Measurements from ENCODE around the gene SLC26A6. TPM values are rescaled to one million over a fixed set of nuclear protein-coding genes. Genes with fewer than 3 reads are reported as not detected.

Gene SLC26A6
- polyA plus RNA-seq, 4 donors: 14.3 to 74.0 (median 30.4) TPM

DNA sequence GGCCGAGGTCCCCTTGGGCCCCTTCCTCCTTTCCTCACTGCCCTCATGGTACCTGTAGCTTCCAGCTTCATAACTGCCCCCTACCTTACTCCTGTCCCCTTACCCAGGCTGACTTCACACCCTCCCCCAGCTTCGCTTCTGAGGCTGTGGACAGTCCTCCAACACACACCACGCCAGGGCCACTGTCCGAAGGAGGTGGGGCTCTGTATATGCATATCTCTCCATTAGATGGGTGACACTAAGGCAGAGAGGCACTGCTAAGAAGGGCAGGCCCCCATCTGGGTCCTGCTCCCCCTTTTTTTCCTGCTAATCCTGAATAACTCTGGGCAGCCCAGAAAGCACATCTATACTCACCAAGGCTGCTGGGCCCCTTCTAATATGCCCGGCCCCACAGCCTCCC lies 39.1 kb downstream of the SLC26A6 start:
- peaks cover 0 to 11% (median 6%) of the 10 kb centered on the region in 3 donors for H3K27me3 ChIP-seq (ENCODE audit: control insufficient read depth in 3 of 3, insufficient read depth in 3 of 3, low read length in 3 of 3)
- FAIRE-seq: no peak
- DNase-seq: no peak
- H3K9me3 ChIP-seq (ENCODE audit: control insufficient read depth in 2 of 2, insufficient read depth in 1 of 2, low read depth in 1 of 2, low read length in 1 of 2): no peaks in the 10 kb centered on the region
- peaks cover 5 to 68% (median 22%) of the 10 kb centered on the region in 3 donors for H3K36me3 ChIP-seq (ENCODE audit: control insufficient read depth in 3 of 3, insufficient read depth in 2 of 3, low read depth in 1 of 3, low read length in 3 of 3)
- no peak overlapping the region for H3K4me3 ChIP-seq (ENCODE audit: low read depth in 1 of 3, low read length in 3 of 3)
- H3K4me1 ChIP-seq (ENCODE audit: control insufficient read depth in 3 of 3, insufficient read depth in 2 of 3, low read depth in 1 of 3, low read length in 2 of 3): peaks cover 0 to 17% (median 0%) of the 10 kb centered on the region in 3 donors
- WGBS, 3 donors: 47 to 73% (median 68%) methylated on average over 5 of the region's 5 CpGs
- H3K27ac ChIP-seq (ENCODE audit: low read depth in 1 of 3, low read length in 2 of 3): peak overlapping the region in 2 of 3 donors; percentile 1 to 22

GRCh38 chr3:48595526-48596121 lies 39.6 kb downstream of the SLC26A6 start:
- DNase-seq: peak; percentile 32 to 90
- FAIRE-seq: no peak
- peak overlapping the region in 2 of 3 donors; percentile 1 to 17 for H3K27ac ChIP-seq (ENCODE audit: low read depth in 1 of 3, low read length in 2 of 3)
- no peaks in the 10 kb centered on the region for H3K9me3 ChIP-seq (ENCODE audit: control insufficient read depth in 2 of 2, insufficient read depth in 1 of 2, low read depth in 1 of 2, low read length in 1 of 2)
- H3K36me3 ChIP-seq (ENCODE audit: control insufficient read depth in 3 of 3, insufficient read depth in 2 of 3, low read depth in 1 of 3, low read length in 3 of 3): peaks cover 5 to 66% (median 17%) of the 10 kb centered on the region in 3 donors
- H3K4me1 ChIP-seq (ENCODE audit: control insufficient read depth in 3 of 3, insufficient read depth in 2 of 3, low read depth in 1 of 3, low read length in 2 of 3): peaks cover 0 to 17% (median 0%) of the 10 kb centered on the region in 3 donors
- H3K27me3 ChIP-seq (ENCODE audit: control insufficient read depth in 3 of 3, insufficient read depth in 3 of 3, low read length in 3 of 3): peaks cover 0 to 11% (median 6%) of the 10 kb centered on the region in 3 donors
- H3K4me3 ChIP-seq (ENCODE audit: low read depth in 1 of 3, low read length in 3 of 3): no peak overlapping the region
- 16 to 37% (median 28%) methylated on average over 10 of the region's 10 CpGs for WGBS, 3 donors

DNA sequence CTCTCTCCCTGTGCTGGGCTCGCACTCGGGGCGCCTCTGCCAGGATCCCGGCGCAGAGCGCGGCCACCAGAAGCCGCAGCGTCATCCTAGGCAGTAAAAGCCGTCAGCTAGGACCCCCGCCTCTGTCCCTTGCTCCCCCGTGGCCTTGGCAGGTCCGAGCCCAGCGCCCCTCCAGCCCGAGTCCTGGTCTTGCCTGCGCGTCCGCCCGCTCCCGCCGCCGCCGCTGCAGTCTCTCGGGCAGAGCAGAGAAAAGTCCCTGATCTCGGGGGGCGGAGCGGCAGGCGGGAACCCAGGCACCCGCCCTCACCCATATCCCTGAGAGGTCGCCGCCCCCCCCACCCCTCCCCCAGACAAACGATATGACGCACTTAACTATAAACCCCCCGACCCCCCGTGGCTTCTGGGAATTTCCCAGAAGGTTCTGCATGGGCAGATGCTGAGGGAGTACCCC lies 40.2 kb downstream of the SLC26A6 start, which contains the start of gene COL7A1:
Gene COL7A1 (minus strand): TSS at position 255 of the 451 bp plus-strand sequence. CDS start 170 bp downstream, at position 85.
- peaks cover 0 to 11% (median 6%) of the 10 kb centered on the region in 3 donors for H3K27me3 ChIP-seq (ENCODE audit: control insufficient read depth in 3 of 3, insufficient read depth in 3 of 3, low read length in 3 of 3)
- no peak for DNase-seq
- 0 to 5% (median 1%) methylated on average over 22 to 35 of the region's 35 CpGs for WGBS, 3 donors
- H3K27ac ChIP-seq (ENCODE audit: low read depth in 1 of 3, low read length in 2 of 3): peak within 1 kb of the TSS in 2 of 3 donors; percentile 22 to 65
- no peaks in the 10 kb centered on the region for H3K9me3 ChIP-seq (ENCODE audit: control insufficient read depth in 2 of 2, insufficient read depth in 1 of 2, low read depth in 1 of 2, low read length in 1 of 2)
- FAIRE-seq: no peak
- H3K4me1 ChIP-seq (ENCODE audit: control insufficient read depth in 3 of 3, insufficient read depth in 2 of 3, low read depth in 1 of 3, low read length in 2 of 3): peaks cover 0 to 17% (median 0%) of the 10 kb centered on the region in 3 donors
- H3K36me3 ChIP-seq (ENCODE audit: control insufficient read depth in 3 of 3, insufficient read depth in 2 of 3, low read depth in 1 of 3, low read length in 3 of 3): peaks cover 3 to 65% (median 13%) of the 10 kb centered on the region in 3 donors
- peak within 1 kb of the TSS in 1 of 3 donors; percentile 50 for H3K4me3 ChIP-seq (ENCODE audit: low read depth in 1 of 3, low read length in 3 of 3)

GRCh38 chr3:48594417-48595049 lies 40.7 kb downstream of the SLC26A6 start:
- H3K36me3 ChIP-seq (ENCODE audit: control insufficient read depth in 3 of 3, insufficient read depth in 2 of 3, low read depth in 1 of 3, low read length in 3 of 3): peaks cover 0 to 64% (median 8%) of the 10 kb centered on the region in 3 donors
- H3K27me3 ChIP-seq (ENCODE audit: control insufficient read depth in 3 of 3, insufficient read depth in 3 of 3, low read length in 3 of 3): peaks cover 0 to 11% (median 6%) of the 10 kb centered on the region in 3 donors
- WGBS, 3 donors: 18 to 35% (median 21%) methylated on average over 39 of the region's 39 CpGs
- no peak for FAIRE-seq
- H3K9me3 ChIP-seq (ENCODE audit: control insufficient read depth in 2 of 2, insufficient read depth in 1 of 2, low read depth in 1 of 2, low read length in 1 of 2): no peaks in the 10 kb centered on the region
- H3K4me3 ChIP-seq (ENCODE audit: low read depth in 1 of 3, low read length in 3 of 3): peak overlapping the region in 1 of 3 donors; percentile 50
- DNase-seq: peak in 1 of 2 donors; percentile 67
- peaks cover 0 to 17% (median 0%) of the 10 kb centered on the region in 3 donors for H3K4me1 ChIP-seq (ENCODE audit: control insufficient read depth in 3 of 3, insufficient read depth in 2 of 3, low read depth in 1 of 3, low read length in 2 of 3)
- H3K27ac ChIP-seq (ENCODE audit: low read depth in 1 of 3, low read length in 2 of 3): peak overlapping the region in 1 of 3 donors; percentile 65

- DNase-seq: no peak
- 84 to 89% (median 88%) methylated on average over 9 of the region's 9 CpGs for WGBS, 3 donors
- peaks cover 0 to 11% (median 6%) of the 10 kb centered on the region in 3 donors for H3K27me3 ChIP-seq (ENCODE audit: control insufficient read depth in 3 of 3, insufficient read depth in 3 of 3, low read length in 3 of 3)
These were observed 41.9 kb downstream of the SLC26A6 start for GRCh38 chr3:48593337-48593736.

GRCh38 chr3:48592519-48593087 lies 42.7 kb downstream of the SLC26A6 start:
- H3K27ac ChIP-seq (ENCODE audit: low read depth in 1 of 3, low read length in 2 of 3): no peak overlapping the region
- FAIRE-seq (no peak), DNase-seq (no peak)
- H3K36me3 ChIP-seq (ENCODE audit: control insufficient read depth in 3 of 3, insufficient read depth in 2 of 3, low read depth in 1 of 3, low read length in 3 of 3): peaks cover 0 to 60% (median 0%) of the 10 kb centered on the region in 3 donors
- H3K4me1 ChIP-seq (ENCODE audit: control insufficient read depth in 3 of 3, insufficient read depth in 2 of 3, low read depth in 1 of 3, low read length in 2 of 3): peaks cover 0 to 17% (median 0%) of the 10 kb centered on the region in 3 donors
- H3K27me3 ChIP-seq (ENCODE audit: control insufficient read depth in 3 of 3, insufficient read depth in 3 of 3, low read length in 3 of 3): peaks cover 0 to 11% (median 6%) of the 10 kb centered on the region in 3 donors
- H3K9me3 ChIP-seq (ENCODE audit: control insufficient read depth in 2 of 2, insufficient read depth in 1 of 2, low read depth in 1 of 2, low read length in 1 of 2): no peaks in the 10 kb centered on the region
- WGBS, 3 donors: 85 to 89% (median 86%) methylated on average over 21 of the region's 21 CpGs
- no peak overlapping the region for H3K4me3 ChIP-seq (ENCODE audit: low read depth in 1 of 3, low read length in 3 of 3)

More at GRCh38 chr3:48593337-48593736, 41.9 kb downstream of the SLC26A6 start:
- Histone ChIP-seq H3K4me3 (ENCODE audit: low read depth in 1 of 3, low read length in 3 of 3) (no peak overlapping the region), H3K4me1 (ENCODE audit: control insufficient read depth in 3 of 3, insufficient read depth in 2 of 3, low read depth in 1 of 3, low read length in 2 of 3) (peaks cover 0 to 17% (median 0%) of the 10 kb centered on the region in 3 donors), H3K9me3 (ENCODE audit: control insufficient read depth in 2 of 2, insufficient read depth in 1 of 2, low read depth in 1 of 2, low read length in 1 of 2) (no peaks in the 10 kb centered on the region), H3K27ac (ENCODE audit: low read depth in 1 of 3, low read length in 2 of 3) (no peak overlapping the region), H3K36me3 (ENCODE audit: control insufficient read depth in 3 of 3, insufficient read depth in 2 of 3, low read depth in 1 of 3, low read length in 3 of 3) (peaks cover 0 to 61% (median 0%) of the 10 kb centered on the region in 3 donors)
- no peak for FAIRE-seq

GRCh38 chr3:48591886-48592518 lies 43.3 kb downstream of the SLC26A6 start:
- H3K36me3 ChIP-seq (ENCODE audit: control insufficient read depth in 3 of 3, insufficient read depth in 2 of 3, low read depth in 1 of 3, low read length in 3 of 3): peaks cover 0 to 60% (median 0%) of the 10 kb centered on the region in 3 donors
- WGBS, 3 donors: 89 to 92% (median 89%) methylated on average over 17 to 22 of the region's 22 CpGs
- H3K4me3 ChIP-seq (ENCODE audit: low read depth in 1 of 3, low read length in 3 of 3): no peak overlapping the region
- H3K9me3 ChIP-seq (ENCODE audit: control insufficient read depth in 2 of 2, insufficient read depth in 1 of 2, low read depth in 1 of 2, low read length in 1 of 2): no peaks in the 10 kb centered on the region
- H3K4me1 ChIP-seq (ENCODE audit: control insufficient read depth in 3 of 3, insufficient read depth in 2 of 3, low read depth in 1 of 3, low read length in 2 of 3): peaks cover 0 to 17% (median 0%) of the 10 kb centered on the region in 3 donors
- H3K27ac ChIP-seq (ENCODE audit: low read depth in 1 of 3, low read length in 2 of 3): no peak overlapping the region
- DNase-seq (no peak), FAIRE-seq (no peak)
- peaks cover 0 to 11% (median 6%) of the 10 kb centered on the region in 3 donors for H3K27me3 ChIP-seq (ENCODE audit: control insufficient read depth in 3 of 3, insufficient read depth in 3 of 3, low read length in 3 of 3)

DNA sequence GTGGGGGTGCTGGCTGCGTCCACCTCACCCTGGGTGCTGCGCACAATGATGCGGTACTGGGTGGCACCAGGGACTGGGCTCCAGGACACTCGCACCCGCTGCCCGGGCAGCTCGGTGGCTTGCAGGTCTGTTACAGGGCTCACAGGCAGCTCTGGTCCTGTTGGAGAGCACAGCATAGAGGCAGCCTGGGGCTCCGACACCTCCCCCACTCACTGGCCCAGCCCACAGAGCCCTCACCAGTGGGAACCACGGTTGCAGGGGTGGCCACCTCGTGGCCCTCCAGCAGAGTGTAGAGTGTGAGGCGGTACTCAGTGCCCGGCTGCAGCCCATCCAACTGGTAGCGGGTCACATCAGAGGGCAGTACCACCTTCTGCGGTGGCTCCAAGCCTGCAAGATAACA lies 43.8 kb downstream of the SLC26A6 start:
- no peak for DNase-seq
- Histone ChIP-seq H3K4me1 (ENCODE audit: control insufficient read depth in 3 of 3, insufficient read depth in 2 of 3, low read depth in 1 of 3, low read length in 2 of 3) (peaks cover 0 to 17% (median 0%) of the 10 kb centered on the region in 3 donors), H3K9me3 (ENCODE audit: control insufficient read depth in 2 of 2, insufficient read depth in 1 of 2, low read depth in 1 of 2, low read length in 1 of 2) (no peaks in the 10 kb centered on the region), H3K27ac (ENCODE audit: low read depth in 1 of 3, low read length in 2 of 3) (no peak overlapping the region), H3K36me3 (ENCODE audit: control insufficient read depth in 3 of 3, insufficient read depth in 2 of 3, low read depth in 1 of 3, low read length in 3 of 3) (peaks cover 0 to 60% (median 0%) of the 10 kb centered on the region in 3 donors), H3K27me3 (ENCODE audit: control insufficient read depth in 3 of 3, insufficient read depth in 3 of 3, low read length in 3 of 3) (peaks cover 0 to 11% (median 6%) of the 10 kb centered on the region in 3 donors), H3K4me3 (ENCODE audit: low read depth in 1 of 3, low read length in 3 of 3) (no peak overlapping the region)
- WGBS, 3 donors: 87 to 91% (median 90%) methylated on average over 14 of the region's 14 CpGs
- no peak for FAIRE-seq

Measured in small intestine (tissue), 7 donors.